Measurements from ENCODE around the gene CACNG3.

Gene CACNG3

GRCh38 chr16:24409045-24409444 lies 152.9 kb downstream of the CACNG3 start:
- peak in 2 of 4 experiments; percentile 8 to 14 for DNase-seq
